WTC11 (cell line): Measurements from ENCODE around the gene RBM20. TPM values are rescaled to one million over a fixed set of nuclear protein-coding genes. Genes with fewer than 3 reads are reported as not detected.

Experiments
- ATAC-seq: fragments of 200-7000 bp; cut with Tn5 transposase; 2 replicates; pipeline ENCODE4 v1.10.0; 2021; ENCODE audit warnings: mild to moderate bottlenecking, moderate library complexity
- CTCF ChIA-PET: fragments of 300-600 bp; sonication (Branson Sonifier 250); formaldehyde crosslinking; loops from one replicate; lab custom pipeline; 2021; ENCODE audit warnings: antibody characterized with exemption; lab: Charles Lee
- POLR2A ChIA-PET: fragments of 350-600 bp; sonication (Branson Sonifier 250); formaldehyde crosslinking; loops from one replicate; lab custom pipeline; 2021; ENCODE audit warnings: antibody characterized with exemption; lab: Charles Lee
- DNase-seq: peaks from one replicate; pipeline ENCODE4 v3.0.0; 2021; ENCODE audit warnings: low spot score
- H3K27ac Mint-ChIP-seq: 2 replicates; pipeline ENCODE4 v1.8.0; 2021; ENCODE audit warnings: mixed read lengths
- H3K27me3 Mint-ChIP-seq: 2 replicates; pipeline ENCODE4 v1.8.0; 2021; ENCODE audit warnings: low read depth, mild to moderate bottlenecking, moderate library complexity, mixed read lengths
- H3K36me3 Mint-ChIP-seq: 2 replicates; pipeline ENCODE4 v1.8.0; 2021; ENCODE audit warnings: mixed read lengths
- H3K4me1 Mint-ChIP-seq: 2 replicates; pipeline ENCODE4 v1.8.0; 2022; ENCODE audit warnings: mixed read lengths
- H3K4me3 Mint-ChIP-seq: 2 replicates; pipeline ENCODE4 v1.8.0; 2021; ENCODE audit warnings: mild to moderate bottlenecking, moderate library complexity, mixed read lengths
- H3K9me3 Mint-ChIP-seq: 2 replicates; pipeline ENCODE4 v1.8.0; 2021; ENCODE audit warnings: mixed read lengths
- ETV6 ChIP-seq: sonication (generic); formaldehyde crosslinking; IDR thresholded peaks from 2 replicates; pipeline ENCODE4 v1.8.1; 2022; ENCODE audit warnings: mild to moderate bottlenecking, missing genetic modification reagents
- GTF2I ChIP-seq: fragments of 250-450 bp; sonication (Bioruptor Pico); conservative IDR thresholded peaks from 2 replicates; pipeline ENCODE4 v1.4.0; 2021; ENCODE audit warnings: mild to moderate bottlenecking
- HMGA2 ChIP-seq: fragments of 250-450 bp; sonication (Bioruptor Pico); IDR thresholded peaks from 2 replicates; pipeline ENCODE4 v1.4.0; 2021; ENCODE audit warnings: mild to moderate bottlenecking, moderate library complexity
- IRF2 ChIP-seq: sonication (generic); formaldehyde crosslinking; IDR thresholded peaks from 2 replicates; pipeline ENCODE4 v1.8.0; 2022; ENCODE audit warnings: low read depth, missing genetic modification reagents, borderline replicate concordance
- NFATC4 ChIP-seq: fragments of 250-450 bp; sonication (Bioruptor Pico); IDR thresholded peaks from 2 replicates; pipeline ENCODE4 v1.9.0; 2021; ENCODE audit warnings: mild to moderate bottlenecking
- NR2C2 ChIP-seq: sonication (generic); formaldehyde crosslinking; IDR thresholded peaks from 2 replicates; pipeline ENCODE4 v1.8.0; 2022; ENCODE audit warnings: mild to moderate bottlenecking, missing genetic modification reagents
- SMAD4 ChIP-seq: sonication (generic); formaldehyde crosslinking; IDR thresholded peaks from 2 replicates; pipeline ENCODE4 v1.8.0; 2022; ENCODE audit warnings: mild to moderate bottlenecking, missing genetic modification reagents
- TEAD4 ChIP-seq: sonication (generic); formaldehyde crosslinking; IDR thresholded peaks from 2 replicates; pipeline ENCODE4 v1.8.0; 2022; ENCODE audit warnings: mild to moderate bottlenecking, missing genetic modification reagents
- ZNF232 ChIP-seq: sonication (generic); formaldehyde crosslinking; IDR thresholded peaks from 2 replicates; pipeline ENCODE4 v1.8.0; 2022; ENCODE audit warnings: mild to moderate bottlenecking, missing genetic modification reagents
- total RNA-seq: library from RNA; stranded (reverse); gene quantifications from 3 replicates; pipeline ENCODE4 v1.2.3, GENCODE V29; 2021
- TF ChIP-seq, protein P1 (sequence below): sonication (generic); formaldehyde crosslinking; IDR thresholded peaks from 2 replicates; pipeline ENCODE4 v1.8.1; 2022; ENCODE audit warnings: low read depth, missing genetic modification reagents, borderline replicate concordance
- TF ChIP-seq, protein P2 (sequence below): sonication (generic); formaldehyde crosslinking; IDR thresholded peaks from 2 replicates; pipeline ENCODE4 v1.8.1; 2023; ENCODE audit warnings: mild to moderate bottlenecking, missing genetic modification reagents
- TF ChIP-seq, protein P3 (sequence below): sonication (generic); formaldehyde crosslinking; IDR thresholded peaks from 2 replicates; pipeline ENCODE4 v1.8.1; 2023; ENCODE audit warnings: mild to moderate bottlenecking, missing genetic modification reagents, borderline replicate concordance
- TF ChIP-seq, protein P4 (sequence below): sonication (generic); formaldehyde crosslinking; IDR thresholded peaks from 2 replicates; pipeline ENCODE4 v1.8.0; 2022; ENCODE audit warnings: mild to moderate bottlenecking, missing genetic modification reagents
- TF ChIP-seq, protein P5 (sequence below): fragments of 250-450 bp; sonication (Bioruptor Pico); IDR thresholded peaks from 2 replicates; pipeline ENCODE4 v1.9.0; 2021; ENCODE audit warnings: mild to moderate bottlenecking, borderline replicate concordance

The RBM20 gene
- total RNA-seq, 1 experiment from 2014 or later = 0.52 TPM

DNA sequence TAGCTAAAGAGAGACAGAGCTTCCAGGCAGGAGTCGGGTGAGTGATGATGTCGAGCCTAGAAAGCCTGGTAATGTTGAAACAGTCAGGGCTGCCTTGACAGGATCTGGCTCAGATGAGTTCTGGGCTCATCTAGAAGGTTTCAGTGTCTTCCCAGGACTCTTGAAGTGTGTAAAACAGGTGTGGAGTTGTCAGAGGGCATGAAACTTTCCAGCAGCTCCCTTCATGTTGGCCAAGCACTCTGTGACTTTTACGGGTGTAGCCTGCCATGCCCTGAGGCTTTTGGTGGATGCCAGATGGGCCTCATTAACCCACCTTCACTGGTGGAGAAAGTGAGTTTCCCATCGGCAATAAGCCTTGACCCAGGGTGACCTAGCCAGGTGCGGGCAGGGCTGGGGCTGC lies 161.2 kb downstream of the RBM20 start:
- H3K9me3 Mint-ChIP-seq = no peaks in the 10 kb centered on the region
- no peak overlapping the region for H3K27ac Mint-ChIP-seq
- no peak for TF ChIP-seq HMGA2
- no peak for TF ChIP-seq NFATC4
- TF ChIP-seq GTF2I (CRISPR knock-in tag) = no peak
- TF ChIP-seq, protein P1, sequence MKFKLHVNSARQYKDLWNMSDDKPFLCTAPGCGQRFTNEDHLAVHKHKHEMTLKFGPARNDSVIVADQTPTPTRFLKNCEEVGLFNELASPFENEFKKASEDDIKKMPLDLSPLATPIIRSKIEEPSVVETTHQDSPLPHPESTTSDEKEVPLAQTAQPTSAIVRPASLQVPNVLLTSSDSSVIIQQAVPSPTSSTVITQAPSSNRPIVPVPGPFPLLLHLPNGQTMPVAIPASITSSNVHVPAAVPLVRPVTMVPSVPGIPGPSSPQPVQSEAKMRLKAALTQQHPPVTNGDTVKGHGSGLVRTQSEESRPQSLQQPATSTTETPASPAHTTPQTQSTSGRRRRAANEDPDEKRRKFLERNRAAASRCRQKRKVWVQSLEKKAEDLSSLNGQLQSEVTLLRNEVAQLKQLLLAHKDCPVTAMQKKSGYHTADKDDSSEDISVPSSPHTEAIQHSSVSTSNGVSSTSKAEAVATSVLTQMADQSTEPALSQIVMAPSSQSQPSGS (CRISPR knock-in tag) = no peak
- TF ChIP-seq, protein P2, sequence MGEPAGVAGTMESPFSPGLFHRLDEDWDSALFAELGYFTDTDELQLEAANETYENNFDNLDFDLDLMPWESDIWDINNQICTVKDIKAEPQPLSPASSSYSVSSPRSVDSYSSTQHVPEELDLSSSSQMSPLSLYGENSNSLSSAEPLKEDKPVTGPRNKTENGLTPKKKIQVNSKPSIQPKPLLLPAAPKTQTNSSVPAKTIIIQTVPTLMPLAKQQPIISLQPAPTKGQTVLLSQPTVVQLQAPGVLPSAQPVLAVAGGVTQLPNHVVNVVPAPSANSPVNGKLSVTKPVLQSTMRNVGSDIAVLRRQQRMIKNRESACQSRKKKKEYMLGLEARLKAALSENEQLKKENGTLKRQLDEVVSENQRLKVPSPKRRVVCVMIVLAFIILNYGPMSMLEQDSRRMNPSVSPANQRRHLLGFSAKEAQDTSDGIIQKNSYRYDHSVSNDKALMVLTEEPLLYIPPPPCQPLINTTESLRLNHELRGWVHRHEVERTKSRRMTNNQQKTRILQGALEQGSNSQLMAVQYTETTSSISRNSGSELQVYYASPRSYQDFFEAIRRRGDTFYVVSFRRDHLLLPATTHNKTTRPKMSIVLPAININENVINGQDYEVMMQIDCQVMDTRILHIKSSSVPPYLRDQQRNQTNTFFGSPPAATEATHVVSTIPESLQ (CRISPR knock-in tag) = no peak
- TF ChIP-seq ZNF232 (CRISPR knock-in tag) = no peak
- TF ChIP-seq TEAD4 (CRISPR knock-in tag) = no peak
- TF ChIP-seq, protein P3, sequence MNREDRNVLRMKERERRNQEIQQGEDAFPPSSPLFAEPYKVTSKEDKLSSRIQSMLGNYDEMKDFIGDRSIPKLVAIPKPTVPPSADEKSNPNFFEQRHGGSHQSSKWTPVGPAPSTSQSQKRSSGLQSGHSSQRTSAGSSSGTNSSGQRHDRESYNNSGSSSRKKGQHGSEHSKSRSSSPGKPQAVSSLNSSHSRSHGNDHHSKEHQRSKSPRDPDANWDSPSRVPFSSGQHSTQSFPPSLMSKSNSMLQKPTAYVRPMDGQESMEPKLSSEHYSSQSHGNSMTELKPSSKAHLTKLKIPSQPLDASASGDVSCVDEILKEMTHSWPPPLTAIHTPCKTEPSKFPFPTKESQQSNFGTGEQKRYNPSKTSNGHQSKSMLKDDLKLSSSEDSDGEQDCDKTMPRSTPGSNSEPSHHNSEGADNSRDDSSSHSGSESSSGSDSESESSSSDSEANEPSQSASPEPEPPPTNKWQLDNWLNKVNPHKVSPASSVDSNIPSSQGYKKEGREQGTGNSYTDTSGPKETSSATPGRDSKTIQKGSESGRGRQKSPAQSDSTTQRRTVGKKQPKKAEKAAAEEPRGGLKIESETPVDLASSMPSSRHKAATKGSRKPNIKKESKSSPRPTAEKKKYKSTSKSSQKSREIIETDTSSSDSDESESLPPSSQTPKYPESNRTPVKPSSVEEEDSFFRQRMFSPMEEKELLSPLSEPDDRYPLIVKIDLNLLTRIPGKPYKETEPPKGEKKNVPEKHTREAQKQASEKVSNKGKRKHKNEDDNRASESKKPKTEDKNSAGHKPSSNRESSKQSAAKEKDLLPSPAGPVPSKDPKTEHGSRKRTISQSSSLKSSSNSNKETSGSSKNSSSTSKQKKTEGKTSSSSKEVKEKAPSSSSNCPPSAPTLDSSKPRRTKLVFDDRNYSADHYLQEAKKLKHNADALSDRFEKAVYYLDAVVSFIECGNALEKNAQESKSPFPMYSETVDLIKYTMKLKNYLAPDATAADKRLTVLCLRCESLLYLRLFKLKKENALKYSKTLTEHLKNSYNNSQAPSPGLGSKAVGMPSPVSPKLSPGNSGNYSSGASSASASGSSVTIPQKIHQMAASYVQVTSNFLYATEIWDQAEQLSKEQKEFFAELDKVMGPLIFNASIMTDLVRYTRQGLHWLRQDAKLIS (CRISPR knock-in tag) = no peak
- TF ChIP-seq, protein P4, sequence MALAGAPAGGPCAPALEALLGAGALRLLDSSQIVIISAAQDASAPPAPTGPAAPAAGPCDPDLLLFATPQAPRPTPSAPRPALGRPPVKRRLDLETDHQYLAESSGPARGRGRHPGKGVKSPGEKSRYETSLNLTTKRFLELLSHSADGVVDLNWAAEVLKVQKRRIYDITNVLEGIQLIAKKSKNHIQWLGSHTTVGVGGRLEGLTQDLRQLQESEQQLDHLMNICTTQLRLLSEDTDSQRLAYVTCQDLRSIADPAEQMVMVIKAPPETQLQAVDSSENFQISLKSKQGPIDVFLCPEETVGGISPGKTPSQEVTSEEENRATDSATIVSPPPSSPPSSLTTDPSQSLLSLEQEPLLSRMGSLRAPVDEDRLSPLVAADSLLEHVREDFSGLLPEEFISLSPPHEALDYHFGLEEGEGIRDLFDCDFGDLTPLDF = no peak
- no peak for TF ChIP-seq NR2C2 (CRISPR knock-in tag)
- TF ChIP-seq, protein P5, sequence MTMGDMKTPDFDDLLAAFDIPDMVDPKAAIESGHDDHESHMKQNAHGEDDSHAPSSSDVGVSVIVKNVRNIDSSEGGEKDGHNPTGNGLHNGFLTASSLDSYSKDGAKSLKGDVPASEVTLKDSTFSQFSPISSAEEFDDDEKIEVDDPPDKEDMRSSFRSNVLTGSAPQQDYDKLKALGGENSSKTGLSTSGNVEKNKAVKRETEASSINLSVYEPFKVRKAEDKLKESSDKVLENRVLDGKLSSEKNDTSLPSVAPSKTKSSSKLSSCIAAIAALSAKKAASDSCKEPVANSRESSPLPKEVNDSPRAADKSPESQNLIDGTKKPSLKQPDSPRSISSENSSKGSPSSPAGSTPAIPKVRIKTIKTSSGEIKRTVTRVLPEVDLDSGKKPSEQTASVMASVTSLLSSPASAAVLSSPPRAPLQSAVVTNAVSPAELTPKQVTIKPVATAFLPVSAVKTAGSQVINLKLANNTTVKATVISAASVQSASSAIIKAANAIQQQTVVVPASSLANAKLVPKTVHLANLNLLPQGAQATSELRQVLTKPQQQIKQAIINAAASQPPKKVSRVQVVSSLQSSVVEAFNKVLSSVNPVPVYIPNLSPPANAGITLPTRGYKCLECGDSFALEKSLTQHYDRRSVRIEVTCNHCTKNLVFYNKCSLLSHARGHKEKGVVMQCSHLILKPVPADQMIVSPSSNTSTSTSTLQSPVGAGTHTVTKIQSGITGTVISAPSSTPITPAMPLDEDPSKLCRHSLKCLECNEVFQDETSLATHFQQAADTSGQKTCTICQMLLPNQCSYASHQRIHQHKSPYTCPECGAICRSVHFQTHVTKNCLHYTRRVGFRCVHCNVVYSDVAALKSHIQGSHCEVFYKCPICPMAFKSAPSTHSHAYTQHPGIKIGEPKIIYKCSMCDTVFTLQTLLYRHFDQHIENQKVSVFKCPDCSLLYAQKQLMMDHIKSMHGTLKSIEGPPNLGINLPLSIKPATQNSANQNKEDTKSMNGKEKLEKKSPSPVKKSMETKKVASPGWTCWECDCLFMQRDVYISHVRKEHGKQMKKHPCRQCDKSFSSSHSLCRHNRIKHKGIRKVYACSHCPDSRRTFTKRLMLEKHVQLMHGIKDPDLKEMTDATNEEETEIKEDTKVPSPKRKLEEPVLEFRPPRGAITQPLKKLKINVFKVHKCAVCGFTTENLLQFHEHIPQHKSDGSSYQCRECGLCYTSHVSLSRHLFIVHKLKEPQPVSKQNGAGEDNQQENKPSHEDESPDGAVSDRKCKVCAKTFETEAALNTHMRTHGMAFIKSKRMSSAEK (CRISPR knock-in tag) = no peak
- TF ChIP-seq ETV6 (CRISPR knock-in tag) = no peak
- no peak for TF ChIP-seq SMAD4
- TF ChIP-seq IRF2 (CRISPR knock-in tag) = no peak
- DNase-seq (no peak), ATAC-seq (no peak)
- POLR2A ChIA-PET = no interaction called here
- H3K36me3 Mint-ChIP-seq = no peaks in the 10 kb centered on the region
- H3K4me3 Mint-ChIP-seq = no peak overlapping the region
- CTCF ChIA-PET = interaction anchor here (1.0 kb wide), 1 partner anchor 66 kb away, joined by 3 read pairs; the partner anchor contains the start of gene PDCD4
- no peaks in the 10 kb centered on the region for H3K27me3 Mint-ChIP-seq
- peaks cover 3% of the 10 kb centered on the region for H3K4me1 Mint-ChIP-seq
